ENCODE measurements around the gene ITGA8. TPM values are rescaled to one million over a fixed set of nuclear protein-coding genes. Genes with fewer than 3 reads are reported as not detected.

The ITGA8 gene
- total and polyA plus RNA-seq, 2 of the 4 experiments (the other 2 are of a cell fraction) = under 0.01 to 0.02 TPM

DNA sequence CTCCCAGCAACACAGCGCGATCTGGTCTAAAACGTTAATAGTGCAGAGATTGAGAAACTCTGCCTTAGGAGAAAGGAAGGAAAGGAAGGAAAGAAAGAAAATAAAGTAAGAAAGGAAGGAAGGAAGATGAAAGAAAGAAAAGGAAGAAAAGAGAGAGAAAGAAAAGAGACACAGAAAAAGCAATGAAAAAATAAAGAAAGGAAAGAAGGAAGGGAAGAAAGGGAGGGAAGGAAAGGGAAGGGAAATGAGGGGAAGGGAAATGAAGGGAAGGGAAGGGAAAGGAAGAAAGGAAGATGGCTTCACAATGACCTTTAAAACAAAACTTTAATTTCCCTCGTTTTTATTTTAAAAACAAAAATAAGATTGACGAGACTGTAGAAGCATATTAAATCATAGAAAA lies 173.1 kb downstream of the ITGA8 start:
- H3K4me3 ChIP-seq (ENCODE audit: insufficient read depth, low read depth, low read length) = no peak overlapping the region
- in situ Hi-C loops (cut with MboI; ENCODE audit: low sequenced_read_pairs) (no loop called here), intact Hi-C loops (cut with micrococcal nuclease) (no loop called here), dilution Hi-C loops (cut with HindIII; ENCODE audit: low sequenced_read_pairs, unreplicated experiment) (no loop called here)
- no peak for ATAC-seq (ENCODE audit: low read depth)
- no peaks in the 10 kb centered on the region for H3K36me3 ChIP-seq (ENCODE audit: control insufficient read depth, insufficient read depth, low read length)
- no peak overlapping the region for H3K27ac ChIP-seq (ENCODE audit: insufficient read depth, low read length)
- H4K91ac ChIP-seq (ENCODE audit: insufficient read depth, low read depth, low read length) = no peak overlapping the region
- WGBS, 2 experiments (ENCODE audit: extremely low coverage in 2 of 2, insufficient read length in 1 of 2) = no CpG with 5 or more reads among the region's 5 CpGs
- H4K8ac ChIP-seq (ENCODE audit: low read depth in 2 of 2, low read length in 2 of 2) = no peak overlapping the region
- no peak overlapping the region for H3K18ac ChIP-seq (ENCODE audit: low read depth, low read length)
- ChIA-PET POLR2A (ENCODE audit: unreplicated experiment) (no interaction called here), CTCF (no interaction called here)
- no peak overlapping the region for H3K9ac ChIP-seq (ENCODE audit: low read depth, low read length)
- no peak overlapping the region for H2BK20ac ChIP-seq (ENCODE audit: low read depth, low read length)
- H3K9me3 ChIP-seq (ENCODE audit: control insufficient read depth, insufficient read depth, low read length) = peaks cover 6% of the 10 kb centered on the region
- H4K20me1 ChIP-seq (ENCODE audit: insufficient read depth, low read length) = no peaks in the 10 kb centered on the region
- no peak for DNase-seq
- H3K79me1 ChIP-seq (ENCODE audit: low read depth in 1 of 2, low read length in 2 of 2) = no peaks in the 10 kb centered on the region
- no peak overlapping the region for H3K56ac ChIP-seq (ENCODE audit: extremely low read depth, insufficient read depth, low read length)
- BruUV-seq (replicated peaks) = no TSS peak
- no peaks in the 10 kb centered on the region for H3K4me1 ChIP-seq (ENCODE audit: control insufficient read depth, insufficient read depth, low read length)
- H2AK9ac ChIP-seq (replicated peaks; ENCODE audit: low read depth, low read length, poor library complexity) = no peak overlapping the region
- no peak overlapping the region for H3K4ac ChIP-seq (ENCODE audit: low read depth, low read length)
- no peak overlapping the region for H3K4me2 ChIP-seq (ENCODE audit: low read depth, low read length)
- no peak overlapping the region for H2BK120ac ChIP-seq (ENCODE audit: low read depth, low read length)
- peaks cover 2% of the 10 kb centered on the region; the same call in 1 of the 2 replicates for H3K27me3 ChIP-seq (ENCODE audit: control insufficient read depth, insufficient read depth, low read length)
- no peaks in the 10 kb centered on the region for H3K9me1 ChIP-seq (ENCODE audit: insufficient read depth, low read length)
- no peak overlapping the region for H2AK5ac ChIP-seq (ENCODE audit: low read depth, low read length)
- H2BK5ac ChIP-seq (ENCODE audit: low read depth, low read length, poor library complexity, severe bottlenecking) = no peak overlapping the region
- no peak overlapping the region for H3K14ac ChIP-seq (replicated peaks; ENCODE audit: low read depth, low read length)
- TF ChIP-seq MAZ (IDR thresholded peaks at IDR 0.05; ENCODE audit: borderline replicate concordance, low read depth, low read length) = no peak
- TF ChIP-seq RCOR1 (IDR thresholded peaks at IDR 0.05; ENCODE audit: insufficient replicate concordance, low read length) = no peak
- TF ChIP-seq MAFK (IDR thresholded peaks at IDR 0.05; ENCODE audit: low read depth, low read length) = no peak
- no peak for TF ChIP-seq POLR2A (IDR thresholded peaks at IDR 0.05; ENCODE audit: low read depth, low read length)
- TF ChIP-seq MXI1 (IDR thresholded peaks at IDR 0.05; ENCODE audit: borderline replicate concordance, low read depth, low read length) = no peak
- TF ChIP-seq RFX5 (IDR thresholded peaks at IDR 0.05; ENCODE audit: low read depth, low read length) = no peak
- H4K5ac ChIP-seq (ENCODE audit: low read depth, low read length) = no peak overlapping the region
- no peak overlapping the region for H2AFZ ChIP-seq (replicated peaks; ENCODE audit: low read length, poor library complexity)
- no peak overlapping the region for H3K23ac ChIP-seq (ENCODE audit: low read depth, low read length)
- no peak overlapping the region for H2BK15ac ChIP-seq (ENCODE audit: low read depth, low read length)
